MG63 (cell line): Measurements from ENCODE around the gene ICA1. TPM values are rescaled to one million over a fixed set of nuclear protein-coding genes. Genes with fewer than 3 reads are reported as not detected.

Experiments
- DNase-seq: peaks from one replicate; pipeline ENCODE4 v3.0.0-alpha.2; 2020
- H3K27me3 ChIP-seq: fragments of 250-450 bp; sonication (Bioruptor Pico); 2 replicates; pipeline ENCODE4 v1.5.1; 2020; ENCODE audit warnings: mild to moderate bottlenecking, moderate library complexity
- H3K36me3 ChIP-seq: fragments of 250-450 bp; sonication (Bioruptor Pico); 2 replicates; pipeline ENCODE4 v1.5.1; 2020; ENCODE audit warnings: mild to moderate bottlenecking, moderate library complexity
- H3K4me3 ChIP-seq: fragments of 250-450 bp; sonication (Bioruptor Pico); 2 replicates; pipeline ENCODE4 v1.5.1; 2020; ENCODE audit warnings: mild to moderate bottlenecking, moderate library complexity
- H3K9me3 ChIP-seq: fragments of 250-450 bp; sonication (Bioruptor Pico); 2 replicates; pipeline ENCODE4 v1.5.1; 2020; ENCODE audit warnings: mild to moderate bottlenecking, moderate library complexity
- total RNA-seq: library from RNA; depleted of rRNA; stranded (reverse); fragments of >200 nt; shearing (Covaris generic); gene quantifications from 2 replicates; pipeline ENCODE4 v1.2.3, GENCODE V29; 2014; ENCODE audit warnings: low replicate concordance

ICA1 gene
- total RNA-seq, 1 experiment from 2014 or later = not detected

DNA sequence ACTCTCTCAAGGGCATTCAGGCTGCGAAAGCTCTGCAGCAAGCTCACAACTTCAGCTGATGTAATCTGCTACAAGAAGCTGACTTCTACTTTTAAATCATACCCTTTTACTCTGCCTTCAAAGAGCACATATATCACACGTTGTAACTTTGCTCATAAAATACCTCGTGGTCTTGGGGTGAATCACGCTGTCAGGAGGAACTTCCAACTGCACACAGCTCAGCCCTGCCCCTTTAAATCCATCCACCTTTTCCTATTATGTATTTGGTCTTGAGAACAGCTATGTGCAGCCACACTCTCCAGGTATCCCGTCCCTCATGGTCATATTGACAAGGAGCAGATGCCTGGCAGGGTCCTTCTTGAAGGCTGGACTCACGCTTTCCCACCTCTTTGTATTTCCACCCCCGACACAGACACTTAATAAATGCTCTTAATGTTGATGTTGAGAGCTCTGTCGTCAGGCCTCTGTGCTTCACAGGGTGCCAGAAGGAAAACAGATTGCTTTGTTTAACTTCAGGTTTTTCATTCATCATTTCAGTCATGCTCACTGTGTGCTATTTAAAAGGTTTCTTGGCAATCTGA, 47.6 kb downstream of the ICA1 start:
- Histone ChIP-seq H3K9me3 (no peaks in the 10 kb centered on the region), H3K27me3 (no peaks in the 10 kb centered on the region), H3K36me3 (no peaks in the 10 kb centered on the region), H3K4me3 (no peak overlapping the region)
- no peak for DNase-seq

DNA sequence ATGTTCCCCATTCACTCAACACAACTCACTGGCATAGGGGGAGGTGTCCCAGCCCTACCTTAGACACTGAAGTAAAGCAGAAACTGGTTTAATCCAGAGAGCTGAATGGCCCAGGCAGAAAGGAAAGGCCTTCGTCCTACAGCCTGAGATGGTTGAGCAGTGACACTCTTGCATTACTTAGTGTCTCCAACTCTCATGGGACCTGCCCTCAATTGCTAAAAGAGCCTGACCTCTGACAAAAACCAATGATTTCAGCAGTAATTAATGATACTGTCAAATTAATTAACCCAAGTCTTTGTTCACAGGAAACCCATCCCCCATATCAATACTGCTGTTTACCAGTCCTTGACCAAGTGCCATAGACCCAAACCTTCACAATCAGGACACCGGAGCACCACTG, 48.6 kb downstream of the ICA1 start:
- H3K36me3 ChIP-seq = no peaks in the 10 kb centered on the region
- no peak overlapping the region for H3K4me3 ChIP-seq
- no peaks in the 10 kb centered on the region for H3K9me3 ChIP-seq
- H3K27me3 ChIP-seq = no peaks in the 10 kb centered on the region
- no peak for DNase-seq

DNA sequence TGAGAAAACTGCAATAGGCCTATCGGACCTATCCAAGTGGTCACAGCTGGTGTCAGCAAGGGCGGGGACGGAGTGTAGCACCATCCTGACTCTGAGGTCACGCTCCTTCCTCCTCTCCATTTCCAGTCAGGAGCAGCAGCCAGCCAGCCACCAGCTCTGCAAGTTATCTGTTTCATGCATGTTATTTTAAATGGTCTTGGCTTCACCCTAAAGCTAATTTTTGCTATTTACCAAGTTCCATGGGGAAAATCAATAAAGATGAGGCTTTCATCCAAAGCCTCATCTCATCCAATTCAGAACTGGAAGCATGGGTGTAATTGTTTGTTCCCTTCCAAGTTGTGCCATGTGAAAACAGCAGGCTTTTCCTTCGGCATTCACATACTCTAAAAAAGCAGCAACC, 49.3 kb downstream of the ICA1 start:
- no peaks in the 10 kb centered on the region for H3K36me3 ChIP-seq
- H3K4me3 ChIP-seq = no peak overlapping the region
- DNase-seq = no peak
- no peaks in the 10 kb centered on the region for H3K9me3 ChIP-seq
- no peaks in the 10 kb centered on the region for H3K27me3 ChIP-seq

DNA sequence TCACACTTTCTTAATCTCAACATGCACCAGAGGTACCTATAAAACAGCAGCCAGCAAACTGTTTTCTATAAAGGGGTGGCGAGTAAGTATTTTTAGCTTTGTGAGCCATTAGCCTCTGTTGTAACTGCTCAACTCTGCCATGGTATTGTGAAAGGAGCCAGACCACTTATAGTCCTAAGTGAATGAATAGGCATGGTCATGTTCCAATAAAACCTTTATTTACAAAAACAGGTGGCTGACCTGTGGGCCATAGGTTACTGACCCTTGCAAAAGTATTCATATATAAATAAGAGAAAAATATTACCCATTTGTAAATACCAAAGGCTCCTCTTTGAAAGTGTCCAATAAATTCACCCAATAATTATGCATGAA, 50.3 kb downstream of the ICA1 start:
- H3K9me3 ChIP-seq = no peaks in the 10 kb centered on the region
- no peak for DNase-seq
- no peaks in the 10 kb centered on the region for H3K27me3 ChIP-seq
- no peaks in the 10 kb centered on the region for H3K36me3 ChIP-seq
- no peak overlapping the region for H3K4me3 ChIP-seq

DNA sequence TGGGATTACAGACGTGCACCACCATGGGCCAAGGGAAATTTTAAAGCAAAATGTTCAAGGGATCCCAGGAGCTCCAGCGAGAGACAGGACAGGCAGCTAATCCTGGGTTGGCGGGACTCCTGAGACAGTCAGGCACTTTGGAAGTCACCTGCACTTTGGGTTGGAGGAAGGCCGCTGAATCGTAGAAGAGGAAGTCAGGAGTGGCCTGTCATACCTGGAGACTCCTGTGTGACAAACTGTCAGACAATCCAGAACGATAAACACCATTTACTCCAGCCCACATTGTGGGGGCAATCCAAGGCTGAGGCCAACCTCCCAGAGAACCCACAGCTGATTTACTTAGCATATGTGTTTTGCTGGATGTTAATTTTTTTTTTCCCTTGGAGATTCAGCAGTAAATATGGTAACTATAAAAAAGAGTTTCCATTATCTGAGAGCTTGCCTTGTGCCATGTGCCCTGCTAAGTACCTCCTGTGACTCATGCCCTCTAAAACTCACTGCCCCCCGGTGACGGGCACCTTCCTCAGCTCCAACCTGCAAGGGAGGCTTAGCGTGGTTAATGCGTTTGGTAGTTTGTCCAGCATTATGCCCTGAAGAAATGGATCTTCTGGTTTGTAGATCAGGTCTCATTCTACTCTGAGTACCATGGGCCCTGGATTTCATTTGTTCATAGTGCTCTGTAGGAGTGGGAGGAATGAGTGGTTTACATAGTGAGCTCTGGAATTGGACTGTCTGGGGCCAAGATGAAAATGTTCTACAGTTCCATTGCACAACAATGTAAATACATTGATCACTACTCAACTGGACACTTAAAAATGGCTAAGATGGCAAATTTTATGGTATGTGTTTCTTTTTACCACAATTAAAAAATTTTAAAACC, 50.9 kb downstream of the ICA1 start:
- no peak for DNase-seq
- no peaks in the 10 kb centered on the region for H3K36me3 ChIP-seq

DNA sequence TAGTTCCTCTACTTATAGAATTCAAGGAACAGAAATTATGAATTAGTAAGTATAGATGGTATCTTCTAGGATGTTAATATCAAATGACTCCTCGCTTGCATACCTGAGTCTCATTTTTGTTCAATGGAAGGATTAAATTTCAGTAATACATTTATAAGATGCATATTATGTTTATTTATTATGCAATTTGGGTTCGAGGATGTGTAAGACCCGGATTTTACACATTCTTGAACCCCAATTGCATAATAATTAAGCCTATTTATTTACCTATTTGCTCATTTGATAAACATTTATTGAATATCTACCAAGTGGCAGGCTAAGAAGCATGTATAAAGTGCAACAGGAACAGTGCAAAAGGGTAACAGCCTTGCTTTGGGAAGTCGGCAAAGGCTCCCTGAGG, 52.6 kb downstream of the ICA1 start:
- DNase-seq = no peak
- Histone ChIP-seq H3K36me3 (no peaks in the 10 kb centered on the region), H3K9me3 (no peaks in the 10 kb centered on the region), H3K27me3 (no peaks in the 10 kb centered on the region), H3K4me3 (no peak overlapping the region)

More for the DNA sequence above, 50.9 kb downstream of the ICA1 start:
- H3K4me3 ChIP-seq = no peak overlapping the region
- H3K9me3 ChIP-seq = no peaks in the 10 kb centered on the region
- H3K27me3 ChIP-seq = no peaks in the 10 kb centered on the region

DNA sequence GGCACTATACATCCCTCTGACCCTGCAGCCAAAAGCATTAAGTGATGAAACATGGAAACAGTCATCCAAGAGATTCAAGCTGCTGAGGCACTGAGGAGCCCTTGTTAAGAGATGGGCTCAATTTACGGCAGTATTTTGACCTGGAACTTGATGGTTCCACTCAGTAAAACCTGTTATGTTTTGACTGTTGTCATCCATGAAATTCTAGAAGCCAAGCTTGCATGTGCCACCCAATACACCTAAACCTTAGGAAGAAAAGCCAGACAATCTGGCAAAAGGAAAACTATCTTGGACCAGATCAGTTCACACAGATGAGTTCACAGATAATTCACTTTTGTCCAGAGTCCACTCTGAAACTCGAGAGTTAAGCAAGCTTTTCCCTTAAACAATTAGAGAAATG, 53.2 kb downstream of the ICA1 start:
- DNase-seq = no peak
- no peak overlapping the region for H3K4me3 ChIP-seq
- no peaks in the 10 kb centered on the region for H3K9me3 ChIP-seq
- no peaks in the 10 kb centered on the region for H3K36me3 ChIP-seq
- H3K27me3 ChIP-seq = no peaks in the 10 kb centered on the region

DNA sequence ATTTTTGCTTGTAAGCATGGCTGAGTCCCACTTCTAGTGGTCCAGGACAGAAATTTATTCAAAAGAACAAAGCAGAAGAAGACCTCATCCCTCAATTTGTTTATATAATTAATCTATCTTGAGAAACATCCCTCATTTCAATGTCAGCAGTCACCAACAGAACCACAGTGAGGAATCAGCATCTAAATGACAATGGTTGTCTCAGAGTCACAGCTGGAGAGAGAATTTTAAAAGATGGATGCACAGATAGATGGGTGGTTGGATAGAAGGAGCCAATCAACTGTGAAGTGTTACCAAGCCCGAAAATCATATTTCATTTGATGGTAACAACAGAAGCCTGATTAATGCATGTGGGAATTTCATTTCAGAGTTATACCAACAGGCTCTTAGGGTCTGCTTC, 55.0 kb downstream of the ICA1 start:
- no peak overlapping the region for H3K4me3 ChIP-seq
- H3K36me3 ChIP-seq = no peaks in the 10 kb centered on the region
- DNase-seq = no peak
- H3K27me3 ChIP-seq = no peaks in the 10 kb centered on the region
- H3K9me3 ChIP-seq = no peaks in the 10 kb centered on the region

DNA sequence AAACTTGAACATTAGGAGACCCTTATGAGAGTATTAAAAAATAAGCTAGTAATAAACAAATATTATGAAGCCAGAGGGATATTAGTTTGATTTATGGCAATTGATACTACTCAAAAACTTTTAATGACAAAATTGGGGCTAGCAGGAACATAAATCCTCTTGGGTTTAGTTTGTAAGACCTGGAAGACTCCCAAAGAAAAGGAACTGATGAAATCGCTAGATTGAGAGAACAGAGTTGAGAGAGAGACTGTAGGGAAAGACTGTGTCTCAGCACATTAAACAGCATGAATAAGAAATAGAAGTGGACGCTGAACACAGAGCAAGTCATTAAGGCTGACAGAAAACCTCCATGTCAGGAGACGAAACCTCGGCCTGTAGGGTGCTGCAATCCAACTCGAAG, 56.4 kb downstream of the ICA1 start:
- Histone ChIP-seq H3K9me3 (no peaks in the 10 kb centered on the region), H3K4me3 (no peak overlapping the region), H3K36me3 (no peaks in the 10 kb centered on the region), H3K27me3 (no peaks in the 10 kb centered on the region)
- no peak for DNase-seq

DNA sequence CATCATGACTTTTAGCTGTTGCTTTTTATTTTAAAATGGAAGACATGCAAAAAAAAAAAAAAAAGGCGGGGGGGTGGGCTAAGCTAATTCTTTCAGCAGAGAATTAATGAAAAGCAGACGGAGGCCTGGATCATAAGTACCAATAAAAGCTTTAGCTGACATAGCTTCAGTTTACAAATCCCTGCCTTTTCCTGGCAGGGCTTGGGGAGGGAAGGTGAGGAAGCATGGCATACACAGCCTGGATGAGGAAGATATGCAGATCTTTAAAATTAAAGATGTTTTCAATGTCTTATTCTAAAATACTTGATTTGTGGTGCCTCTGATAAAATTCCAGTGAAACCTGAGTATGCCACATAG, 57.0 kb downstream of the ICA1 start:
- no peaks in the 10 kb centered on the region for H3K9me3 ChIP-seq

DNA sequence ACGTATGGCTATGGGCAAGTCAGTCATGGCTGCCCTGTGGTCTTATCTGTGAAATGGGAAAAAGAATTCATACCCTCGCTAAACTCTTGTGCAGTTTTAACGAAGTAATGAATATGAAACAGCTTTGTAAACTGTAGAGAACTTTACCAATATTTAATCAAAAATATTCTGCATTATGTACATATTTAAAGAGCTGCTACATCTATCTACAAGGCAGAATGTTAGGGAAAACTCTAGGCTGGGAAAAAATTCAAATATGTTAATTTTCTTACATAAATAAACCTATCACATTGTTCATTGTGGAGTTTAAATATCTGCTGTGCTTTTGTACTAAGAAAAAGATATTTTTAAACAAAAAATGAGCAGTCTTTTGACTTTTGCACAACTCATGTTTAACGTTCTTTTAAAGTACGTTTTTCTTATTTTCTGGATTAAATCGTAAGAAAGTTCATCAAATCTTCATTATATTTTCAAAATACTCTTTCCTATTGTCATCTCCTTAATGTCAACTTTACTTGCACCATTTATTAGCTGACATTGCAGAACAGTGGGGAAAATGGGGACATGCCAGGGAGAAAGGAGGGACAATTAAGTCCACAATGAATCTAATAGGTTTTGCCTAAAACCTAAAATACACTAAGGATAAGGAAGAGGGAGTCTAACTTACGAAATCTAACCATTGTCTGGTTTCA, 57.5 kb downstream of the ICA1 start:
- no peaks in the 10 kb centered on the region for H3K36me3 ChIP-seq
- no peaks in the 10 kb centered on the region for H3K9me3 ChIP-seq
- no peak overlapping the region for H3K4me3 ChIP-seq
- no peaks in the 10 kb centered on the region for H3K27me3 ChIP-seq
- no peak for DNase-seq

More for the DNA sequence above, 57.0 kb downstream of the ICA1 start:
- Histone ChIP-seq H3K27me3 (no peaks in the 10 kb centered on the region), H3K36me3 (no peaks in the 10 kb centered on the region), H3K4me3 (no peak overlapping the region)
- DNase-seq = no peak

DNA sequence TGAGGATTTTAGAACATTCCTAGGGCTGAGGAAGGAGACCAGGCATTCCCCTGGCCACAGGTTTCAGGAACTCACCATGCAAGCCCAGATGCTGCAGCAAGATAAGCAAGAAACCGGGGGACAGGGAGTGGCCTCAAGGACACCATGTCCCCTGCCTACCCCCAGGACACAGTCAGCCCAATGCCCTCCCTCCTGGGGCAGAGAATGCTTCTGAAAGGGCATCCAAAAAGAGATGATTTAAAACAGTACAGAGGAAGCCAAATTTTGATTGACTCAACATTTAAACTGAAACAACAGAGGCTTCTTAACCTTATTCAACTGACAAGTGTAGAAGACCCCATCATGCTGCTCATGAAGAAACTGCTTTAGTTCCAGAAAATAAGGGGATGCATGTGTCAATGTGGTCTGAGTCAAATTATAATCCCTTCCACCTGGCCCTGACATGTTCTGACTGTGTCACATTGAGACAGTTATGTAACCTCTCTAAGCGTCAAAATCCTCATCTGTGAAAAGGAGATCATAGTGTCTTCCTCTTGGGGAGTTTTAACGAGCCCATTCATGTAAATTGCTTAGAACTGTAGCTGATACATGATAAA, 60.0 kb downstream of the ICA1 start:
- DNase-seq = no peak
- Histone ChIP-seq H3K27me3 (no peaks in the 10 kb centered on the region), H3K36me3 (no peaks in the 10 kb centered on the region), H3K9me3 (no peaks in the 10 kb centered on the region), H3K4me3 (no peak overlapping the region)

DNA sequence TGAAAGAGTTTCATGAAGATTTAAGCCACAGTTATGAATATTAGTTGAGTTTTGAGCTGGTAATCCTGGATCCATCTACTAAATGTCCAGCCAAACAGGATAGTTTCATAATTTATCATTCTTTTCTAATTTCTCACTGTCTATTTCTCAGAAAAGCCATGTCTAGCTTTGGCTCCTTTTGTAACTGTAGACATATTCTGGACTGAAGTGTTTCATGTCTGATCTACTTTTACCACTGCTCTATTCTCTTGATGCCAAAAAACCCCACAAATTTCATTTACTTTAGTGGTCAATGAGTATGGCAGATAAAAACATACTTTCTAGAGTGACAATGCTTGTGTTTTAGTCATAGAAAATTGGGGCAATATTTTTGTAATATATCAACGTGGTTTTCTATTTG, 61.2 kb downstream of the ICA1 start:
- no peaks in the 10 kb centered on the region for H3K36me3 ChIP-seq
- DNase-seq = no peak
- no peak overlapping the region for H3K4me3 ChIP-seq
- H3K27me3 ChIP-seq = no peaks in the 10 kb centered on the region
- no peaks in the 10 kb centered on the region for H3K9me3 ChIP-seq

DNA sequence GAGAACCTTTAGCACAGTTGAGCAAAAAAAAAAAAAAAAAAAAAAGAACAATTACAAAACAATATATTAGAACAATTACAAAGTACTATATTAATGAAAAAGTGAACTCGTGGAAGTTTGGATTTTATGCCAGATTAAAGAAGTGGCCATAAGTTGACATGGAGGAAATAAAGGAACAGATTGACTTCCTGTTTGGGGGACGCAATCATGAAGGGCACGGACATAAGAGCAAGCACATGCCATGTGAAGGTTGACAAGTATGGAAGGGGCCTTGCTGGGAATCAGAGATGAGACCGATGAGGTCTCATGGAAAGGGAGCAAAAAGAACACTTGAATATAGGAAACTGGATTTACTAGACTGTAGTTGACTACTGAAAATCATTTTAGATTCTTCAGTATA, 61.7 kb downstream of the ICA1 start:
- H3K9me3 ChIP-seq = no peaks in the 10 kb centered on the region
- DNase-seq = no peak
- H3K27me3 ChIP-seq = no peaks in the 10 kb centered on the region
- H3K4me3 ChIP-seq = no peak overlapping the region
- no peaks in the 10 kb centered on the region for H3K36me3 ChIP-seq

DNA sequence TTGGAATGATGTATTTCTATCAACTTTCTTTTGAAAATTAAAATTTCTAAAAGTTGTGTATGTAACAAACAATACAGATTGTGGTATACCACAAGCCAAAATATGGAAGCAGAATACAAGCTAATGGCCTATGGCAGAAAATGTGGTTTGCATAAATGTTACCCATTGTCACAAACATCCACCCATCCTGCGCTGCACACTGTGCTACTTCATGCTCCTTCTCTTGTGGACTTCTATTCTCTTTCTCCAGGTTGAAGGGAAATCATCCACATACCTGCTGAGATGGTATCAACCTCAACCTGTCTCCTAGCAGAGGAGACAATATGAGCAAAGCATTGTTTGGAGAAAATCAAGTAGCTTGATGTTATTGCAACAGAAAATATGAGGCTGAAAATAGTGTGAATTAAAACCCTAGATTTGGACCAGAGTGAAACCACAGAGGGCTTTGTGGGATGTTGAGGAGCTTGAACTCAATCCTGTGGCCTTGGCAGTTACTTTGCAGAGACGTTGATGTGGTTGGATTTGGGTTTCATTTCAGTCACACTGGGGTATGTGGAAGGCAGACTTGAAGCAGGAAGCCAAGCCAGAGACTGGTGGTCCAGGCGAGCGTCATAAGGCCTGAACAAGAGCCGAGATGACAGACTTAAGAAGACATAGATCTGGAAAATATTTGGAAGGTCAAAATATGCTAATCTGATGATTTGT, 63.8 kb downstream of the ICA1 start:
- Histone ChIP-seq H3K9me3 (no peaks in the 10 kb centered on the region), H3K27me3 (no peaks in the 10 kb centered on the region), H3K36me3 (no peaks in the 10 kb centered on the region), H3K4me3 (no peak overlapping the region)
- DNase-seq = no peak

DNA sequence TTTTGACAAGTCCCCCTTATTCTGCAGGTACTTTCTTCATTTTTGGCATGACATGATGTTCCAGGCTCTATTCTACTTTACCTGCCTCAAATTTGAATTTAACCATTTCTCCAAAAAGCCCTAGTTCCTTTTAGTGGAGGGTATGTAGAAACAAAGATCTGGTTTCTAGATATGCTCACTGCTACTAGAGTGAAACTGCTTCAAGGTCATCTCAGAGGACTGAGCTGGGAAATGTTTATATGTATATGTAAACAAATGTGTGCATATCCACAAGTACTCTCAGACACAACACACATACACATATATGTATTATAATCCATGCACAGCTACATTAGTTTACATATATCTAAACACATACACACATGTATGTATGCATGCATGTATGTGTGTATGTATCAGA, 69.1 kb downstream of the ICA1 start:
- DNase-seq = no peak
- H3K36me3 ChIP-seq = no peaks in the 10 kb centered on the region
- no peaks in the 10 kb centered on the region for H3K9me3 ChIP-seq
- no peaks in the 10 kb centered on the region for H3K27me3 ChIP-seq
- H3K4me3 ChIP-seq = no peak overlapping the region
